ENCODE results near the gene NXN. TPM values are rescaled to one million over a fixed set of nuclear protein-coding genes. Genes with fewer than 3 reads are reported as not detected.

The NXN gene
- total RNA-seq, 1 experiment from 2014 or later, result 6.0 TPM

- ChIA-PET CTCF (interaction anchor here (0.5 to 1.1 kb wide), 7 partner anchors 15 to 261 kb away, joined by 3 to 6 read pairs (median 4); partner anchors contain the start of genes NXN and TIMM22), POLR2A (ENCODE audit: low non-redundant PET) (no interaction called here)
- no peaks in the 10 kb centered on the region for H3K9me3 ChIP-seq (ENCODE audit: low read depth, low read length, poor library complexity, severe bottlenecking)
- no peak overlapping the region for H3K4me3 ChIP-seq (ENCODE audit: low read depth, low read length, poor library complexity, severe bottlenecking)
- H3K36me3 ChIP-seq (ENCODE audit: insufficient read depth, low read length, poor library complexity, severe bottlenecking), result peaks cover 8% of the 10 kb centered on the region
- no TSS peak for BruUV-seq (replicated peaks)
- TF ChIP-seq CTCF (conservative IDR thresholded peaks at IDR 0.05; ENCODE audit: low read depth, low read length) (no peak), EZH2 (IDR thresholded peaks at IDR 0.05; ENCODE audit: borderline replicate concordance, low read depth, low read length, poor library complexity, severe bottlenecking) (no peak)
- H3K4me1 ChIP-seq (ENCODE audit: insufficient read depth, low read length, poor library complexity, severe bottlenecking), result peaks cover 4% of the 10 kb centered on the region
- no peak for DNase-seq (ENCODE audit: low spot score)
- no peaks in the 10 kb centered on the region for H3K27me3 ChIP-seq (replicated peaks; ENCODE audit: insufficient read depth, low read depth, low read length, poor library complexity)
- intact Hi-C loops (cut with micrococcal nuclease; ENCODE audit: unreplicated experiment), result loop anchor here (1.0 to 5.0 kb wide), 2 partner anchors 186 to 202 kb away; partner anchors contain the start of gene TIMM22
- H3K27ac ChIP-seq (ENCODE audit: low read depth, low read length, poor library complexity, severe bottlenecking), result no peak overlapping the region
Observed at GRCh38 chr17:795721-796120, 183.9 kb downstream of the NXN start.

DNA sequence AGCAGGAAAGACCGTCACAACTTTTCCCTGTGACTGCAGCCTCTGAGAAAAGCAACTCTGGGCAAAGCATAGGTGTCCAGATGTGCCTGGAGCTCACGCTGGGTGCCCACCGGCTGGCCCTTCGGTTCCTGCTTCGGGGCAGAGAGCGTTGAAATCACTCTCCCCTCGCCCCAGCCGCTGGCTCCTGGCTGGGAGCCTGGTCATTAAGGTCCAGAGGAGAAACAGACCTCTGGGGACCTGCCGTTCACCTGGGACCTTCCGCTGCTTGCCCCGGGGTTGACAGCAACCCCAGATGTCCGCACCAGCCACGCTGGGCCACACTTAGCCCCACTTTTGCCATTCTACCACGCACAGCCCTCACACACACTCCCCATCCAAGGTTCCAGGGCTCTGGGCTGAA, 184.3 kb downstream of the NXN start:
- no peaks in the 10 kb centered on the region for H3K9me3 ChIP-seq (ENCODE audit: low read depth, low read length, poor library complexity, severe bottlenecking)
- POLR2A ChIA-PET (ENCODE audit: low non-redundant PET), result no interaction called here
- no peak overlapping the region for H3K4me3 ChIP-seq (ENCODE audit: low read depth, low read length, poor library complexity, severe bottlenecking)
- DNase-seq (ENCODE audit: low spot score), result no peak
- no peak overlapping the region for H3K27ac ChIP-seq (ENCODE audit: low read depth, low read length, poor library complexity, severe bottlenecking)
- peaks cover 4% of the 10 kb centered on the region for H3K4me1 ChIP-seq (ENCODE audit: insufficient read depth, low read length, poor library complexity, severe bottlenecking)
- no TSS peak for BruUV-seq (replicated peaks)
- TF ChIP-seq CTCF (conservative IDR thresholded peaks at IDR 0.05; ENCODE audit: low read depth, low read length), result no peak
- no peak for TF ChIP-seq EZH2 (IDR thresholded peaks at IDR 0.05; ENCODE audit: borderline replicate concordance, low read depth, low read length, poor library complexity, severe bottlenecking)
- H3K36me3 ChIP-seq (ENCODE audit: insufficient read depth, low read length, poor library complexity, severe bottlenecking), result peaks cover 8% of the 10 kb centered on the region
- CTCF ChIA-PET, result interaction anchor here (0.8 to 2.7 kb wide), 4 partner anchors 184 to 201 kb away, joined by 3 to 20 read pairs (median 5); partner anchors contain the start of genes NXN and TIMM22
- intact Hi-C loops (cut with micrococcal nuclease; ENCODE audit: unreplicated experiment), result loop anchor here (1.0 to 5.0 kb wide), 2 partner anchors 186 to 202 kb away; partner anchors contain the start of gene TIMM22
- no peaks in the 10 kb centered on the region for H3K27me3 ChIP-seq (replicated peaks; ENCODE audit: insufficient read depth, low read depth, low read length, poor library complexity)

- CTCF ChIA-PET, result interaction anchor here (1.1 to 2.7 kb wide), 3 partner anchors 185 to 202 kb away, joined by 3 to 20 read pairs (median 7); partner anchors contain the start of genes NXN and TIMM22
- Histone ChIP-seq H3K36me3 (ENCODE audit: insufficient read depth, low read length, poor library complexity, severe bottlenecking) (peaks cover 8% of the 10 kb centered on the region), H3K4me1 (ENCODE audit: insufficient read depth, low read length, poor library complexity, severe bottlenecking) (peaks cover 4% of the 10 kb centered on the region), H3K4me3 (ENCODE audit: low read depth, low read length, poor library complexity, severe bottlenecking) (no peak overlapping the region), H3K27ac (ENCODE audit: low read depth, low read length, poor library complexity, severe bottlenecking) (no peak overlapping the region), H3K27me3 (replicated peaks; ENCODE audit: insufficient read depth, low read depth, low read length, poor library complexity) (no peaks in the 10 kb centered on the region), H3K9me3 (ENCODE audit: low read depth, low read length, poor library complexity, severe bottlenecking) (no peaks in the 10 kb centered on the region)
- TF ChIP-seq EZH2 (IDR thresholded peaks at IDR 0.05; ENCODE audit: borderline replicate concordance, low read depth, low read length, poor library complexity, severe bottlenecking) (no peak), CTCF (conservative IDR thresholded peaks at IDR 0.05; ENCODE audit: low read depth, low read length) (peak; percentile 96)
- no TSS peak for BruUV-seq (replicated peaks)
- intact Hi-C loops (cut with micrococcal nuclease; ENCODE audit: unreplicated experiment), result loop anchor here (1.0 to 5.0 kb wide), 2 partner anchors 186 to 202 kb away; partner anchors contain the start of gene TIMM22
- POLR2A ChIA-PET (ENCODE audit: low non-redundant PET), result no interaction called here
- peak; percentile 88 for DNase-seq (ENCODE audit: low spot score)
Observed at GRCh38 chr17:794876-795275, 184.7 kb downstream of the NXN start.

Measured in A673 (cell line).